Measurements from ENCODE around the gene PRKN. TPM values are rescaled to one million over a fixed set of nuclear protein-coding genes. Genes with fewer than 3 reads are reported as not detected.
"Not testable (repeated sequence)": the region's sequence is repeated elsewhere in the genome, so short reads cannot be mapped to it uniquely, and the experiment has no call there.

PRKN gene
- total RNA-seq, 1 donor from 2014 or later, result 25.5 TPM

GRCh38 chr6:161866570-161866969 lies 861.0 kb downstream of the PRKN start:
- Histone ChIP-seq H3K27ac (replicated peaks) (no peak overlapping the region), H3K4me3 (no peak overlapping the region), H3K27me3 (ENCODE audit: low read depth) (no peaks in the 10 kb centered on the region), H3K36me3 (no peaks in the 10 kb centered on the region), H3K4me1 (no peaks in the 10 kb centered on the region), H3K9me3 (replicated peaks) (peaks cover 4% of the 10 kb centered on the region)
- DNase-seq, result no peak
- no peak for TF ChIP-seq CTCF (IDR thresholded peaks at IDR 0.05; ENCODE audit: borderline replicate concordance)
- intact Hi-C loops (cut with micrococcal nuclease), result no loop called here

GRCh38 chr6:161861061-161861460 lies 866.5 kb downstream of the PRKN start:
- H3K36me3 ChIP-seq; DNase-seq; intact Hi-C loops (cut with micrococcal nuclease); H3K9me3 ChIP-seq (replicated peaks); H3K4me1 ChIP-seq; H3K27me3 ChIP-seq (ENCODE audit: low read depth); H3K27ac ChIP-seq (replicated peaks); H3K4me3 ChIP-seq: not testable (repeated sequence)

GRCh38 chr6:161853657-161854056 lies 873.9 kb downstream of the PRKN start:
- no peak for DNase-seq
- H3K4me3 ChIP-seq, result no peak overlapping the region
- H3K27ac ChIP-seq (replicated peaks), result no peak overlapping the region
- intact Hi-C loops (cut with micrococcal nuclease), result no loop called here
- H3K9me3 ChIP-seq (replicated peaks), result no peaks in the 10 kb centered on the region
- no peaks in the 10 kb centered on the region for H3K36me3 ChIP-seq
- no peaks in the 10 kb centered on the region for H3K27me3 ChIP-seq (ENCODE audit: low read depth)
- H3K4me1 ChIP-seq, result no peaks in the 10 kb centered on the region
- TF ChIP-seq CTCF (IDR thresholded peaks at IDR 0.05; ENCODE audit: borderline replicate concordance), result no peak

GRCh38 chr6:161851486-161851885 lies 876.1 kb downstream of the PRKN start:
- H3K36me3 ChIP-seq; H3K27ac ChIP-seq (replicated peaks); DNase-seq; H3K9me3 ChIP-seq (replicated peaks); H3K4me1 ChIP-seq; intact Hi-C loops (cut with micrococcal nuclease); H3K4me3 ChIP-seq; H3K27me3 ChIP-seq (ENCODE audit: low read depth): not testable (repeated sequence)

- no peak for TF ChIP-seq CTCF (IDR thresholded peaks at IDR 0.05; ENCODE audit: borderline replicate concordance)
- DNase-seq, result no peak
- Histone ChIP-seq H3K9me3 (replicated peaks) (no peaks in the 10 kb centered on the region), H3K36me3 (no peaks in the 10 kb centered on the region), H3K4me3 (no peak overlapping the region), H3K27ac (replicated peaks) (no peak overlapping the region), H3K27me3 (ENCODE audit: low read depth) (no peaks in the 10 kb centered on the region), H3K4me1 (no peaks in the 10 kb centered on the region)
- intact Hi-C loops (cut with micrococcal nuclease), result no loop called here
Measured at GRCh38 chr6:161850562-161850961, 877.0 kb downstream of the PRKN start.

GRCh38 chr6:161847628-161848027 lies 879.9 kb downstream of the PRKN start:
- Histone ChIP-seq H3K27ac (replicated peaks) (no peak overlapping the region), H3K36me3 (no peaks in the 10 kb centered on the region), H3K4me3 (no peak overlapping the region), H3K4me1 (no peaks in the 10 kb centered on the region), H3K27me3 (ENCODE audit: low read depth) (no peaks in the 10 kb centered on the region), H3K9me3 (replicated peaks) (no peaks in the 10 kb centered on the region)
- intact Hi-C loops (cut with micrococcal nuclease), result no loop called here
- TF ChIP-seq CTCF (IDR thresholded peaks at IDR 0.05; ENCODE audit: borderline replicate concordance), result no peak
- DNase-seq, result no peak

GRCh38 chr6:161844804-161845203 lies 882.8 kb downstream of the PRKN start:
- Histone ChIP-seq H3K36me3 (no peaks in the 10 kb centered on the region), H3K27me3 (ENCODE audit: low read depth) (no peaks in the 10 kb centered on the region), H3K9me3 (replicated peaks) (no peaks in the 10 kb centered on the region), H3K4me3 (no peak overlapping the region), H3K27ac (replicated peaks) (no peak overlapping the region), H3K4me1 (no peaks in the 10 kb centered on the region)
- no peak for DNase-seq
- intact Hi-C loops (cut with micrococcal nuclease), result no loop called here
- TF ChIP-seq CTCF (IDR thresholded peaks at IDR 0.05; ENCODE audit: borderline replicate concordance), result no peak
